GM21447 (cell line): Measurements from ENCODE around the gene SLC43A1.
"Not testable (repeated sequence)": the region's sequence is repeated elsewhere in the genome, so short reads cannot be mapped to it uniquely, and the experiment has no call there.

Source experiments
- ATAC-seq: cut with Tn5 transposase; IDR thresholded peaks from one replicate; pipeline ENCODE4 v1.9.1; 2021; ENCODE audit not compliant: unreplicated experiment

The SLC43A1 gene

DNA sequence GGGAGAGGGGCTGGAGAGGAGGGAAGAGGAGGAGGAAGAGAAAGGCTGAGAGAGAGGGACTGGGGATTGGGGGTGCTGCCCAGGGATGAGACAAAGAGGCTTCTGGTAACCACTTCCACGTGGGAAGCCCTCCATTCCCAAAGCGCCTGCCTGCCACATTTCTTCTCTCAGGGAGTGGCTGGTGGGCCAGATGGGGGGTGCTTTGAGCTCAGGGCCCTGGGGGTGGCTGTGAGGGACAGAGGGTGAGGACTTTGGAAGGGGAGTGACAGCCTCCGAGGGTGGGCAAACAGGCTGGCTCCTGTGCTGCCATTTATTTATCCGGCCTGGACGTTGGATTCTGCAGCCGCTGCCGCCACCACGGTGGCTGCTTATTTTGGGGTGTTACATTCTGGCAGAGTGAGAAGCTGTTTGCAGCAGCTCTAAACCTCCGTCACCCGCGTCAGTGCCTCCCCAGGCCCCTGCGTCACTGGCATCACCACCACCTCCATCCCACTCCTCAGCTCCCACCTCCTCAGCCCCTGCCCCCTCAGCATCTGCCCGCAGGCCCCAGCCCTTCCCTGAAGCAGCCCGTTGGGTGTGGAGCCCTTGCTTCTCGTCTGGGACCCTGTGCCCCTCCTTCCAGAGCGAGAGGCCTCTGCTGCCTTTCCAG is 53.5 kb downstream of the SLC43A1 start:
- no peak for ATAC-seq

DNA sequence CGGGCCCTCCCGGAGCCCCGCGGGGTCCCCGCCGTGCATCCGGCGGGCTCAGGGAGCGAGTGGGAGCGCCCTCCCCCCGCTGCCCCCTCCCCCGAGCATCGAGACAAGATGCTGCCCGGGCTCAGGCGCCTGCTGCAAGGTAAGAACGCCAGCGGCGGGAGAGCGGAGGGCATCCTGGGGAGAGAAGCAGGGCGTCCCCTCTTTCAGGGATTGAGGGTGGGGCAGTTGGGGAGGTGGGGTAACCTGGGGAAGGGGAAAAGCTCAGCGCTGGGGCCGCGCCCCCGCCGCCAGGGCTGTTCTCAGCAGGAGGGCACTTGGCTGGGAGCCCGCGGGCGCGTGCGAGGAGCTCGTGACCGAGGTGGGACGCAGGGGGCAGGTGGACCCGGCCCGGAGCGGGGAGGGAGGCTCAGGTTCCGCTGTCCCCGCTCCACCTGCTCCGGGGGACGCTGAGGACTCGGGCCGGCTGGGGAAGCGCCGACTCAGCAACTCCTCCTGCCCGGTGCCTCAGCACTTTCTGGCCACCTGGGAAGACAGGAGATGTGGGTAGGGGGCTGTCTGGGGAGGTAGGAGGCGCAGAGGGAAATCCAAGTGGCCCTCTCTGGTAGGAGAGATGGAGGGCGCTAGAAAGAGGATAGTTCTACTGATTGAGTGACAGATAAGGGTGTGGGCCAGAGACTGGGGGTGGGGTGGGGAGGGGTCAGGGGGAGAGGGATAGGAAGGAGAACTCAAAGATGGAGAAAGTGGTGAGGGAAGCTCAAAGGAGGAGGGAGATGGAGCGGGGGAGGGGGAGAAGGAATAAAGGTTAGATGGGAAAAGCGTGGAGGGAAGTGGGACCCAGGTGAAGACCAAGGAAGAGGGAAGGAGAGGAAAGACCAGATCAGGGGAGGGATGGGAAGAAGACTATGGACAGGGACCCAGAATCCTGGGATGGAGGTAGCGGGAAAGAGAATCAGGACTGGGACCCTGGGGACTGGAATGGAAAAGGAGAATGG is 54.4 kb downstream of the SLC43A1 start:
- ATAC-seq = no peak

DNA sequence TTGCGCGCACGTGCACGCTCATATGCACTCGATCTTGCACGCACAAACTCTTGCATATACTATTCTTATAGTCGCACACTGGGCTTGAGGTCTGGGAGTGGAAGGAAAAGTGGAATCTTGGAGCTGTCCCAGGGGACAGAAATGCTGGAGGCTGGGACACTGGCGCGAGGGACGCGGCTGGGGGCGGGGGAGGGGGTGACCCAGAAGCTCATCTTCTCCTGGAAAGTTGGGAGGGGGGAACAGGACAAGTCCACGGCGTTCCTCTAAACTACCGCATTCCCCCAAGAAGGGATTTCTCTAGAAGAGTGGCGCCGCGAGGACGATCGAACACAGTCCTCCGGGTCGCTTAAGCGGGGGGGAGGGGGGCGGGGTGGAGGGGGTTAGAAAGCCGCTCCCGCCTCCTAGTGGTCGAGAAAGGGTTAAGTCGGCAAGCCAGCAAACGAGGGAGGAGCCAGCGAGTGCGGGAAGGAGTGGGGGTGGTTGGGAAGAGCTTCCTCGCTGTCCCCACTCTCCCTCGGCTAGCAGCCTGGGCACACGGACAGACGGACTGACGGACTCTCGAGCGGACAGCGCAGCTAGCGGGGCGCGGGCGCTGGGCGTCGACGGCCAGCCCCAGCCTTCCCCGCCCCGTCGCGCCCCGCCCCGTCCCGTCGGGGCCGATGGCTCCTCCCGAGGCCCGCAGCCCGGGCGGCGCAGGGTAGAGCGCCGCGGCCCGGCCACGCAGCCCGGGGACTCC is 55.3 kb downstream of the SLC43A1 start, which contains the start of gene RTN4RL2:
TSS of gene RTN4RL2 (plus strand) at position 507 of the 736 bp plus-strand sequence. CDS start 338 bp downstream, outside the sequence.
- peak; percentile 42 for ATAC-seq

DNA sequence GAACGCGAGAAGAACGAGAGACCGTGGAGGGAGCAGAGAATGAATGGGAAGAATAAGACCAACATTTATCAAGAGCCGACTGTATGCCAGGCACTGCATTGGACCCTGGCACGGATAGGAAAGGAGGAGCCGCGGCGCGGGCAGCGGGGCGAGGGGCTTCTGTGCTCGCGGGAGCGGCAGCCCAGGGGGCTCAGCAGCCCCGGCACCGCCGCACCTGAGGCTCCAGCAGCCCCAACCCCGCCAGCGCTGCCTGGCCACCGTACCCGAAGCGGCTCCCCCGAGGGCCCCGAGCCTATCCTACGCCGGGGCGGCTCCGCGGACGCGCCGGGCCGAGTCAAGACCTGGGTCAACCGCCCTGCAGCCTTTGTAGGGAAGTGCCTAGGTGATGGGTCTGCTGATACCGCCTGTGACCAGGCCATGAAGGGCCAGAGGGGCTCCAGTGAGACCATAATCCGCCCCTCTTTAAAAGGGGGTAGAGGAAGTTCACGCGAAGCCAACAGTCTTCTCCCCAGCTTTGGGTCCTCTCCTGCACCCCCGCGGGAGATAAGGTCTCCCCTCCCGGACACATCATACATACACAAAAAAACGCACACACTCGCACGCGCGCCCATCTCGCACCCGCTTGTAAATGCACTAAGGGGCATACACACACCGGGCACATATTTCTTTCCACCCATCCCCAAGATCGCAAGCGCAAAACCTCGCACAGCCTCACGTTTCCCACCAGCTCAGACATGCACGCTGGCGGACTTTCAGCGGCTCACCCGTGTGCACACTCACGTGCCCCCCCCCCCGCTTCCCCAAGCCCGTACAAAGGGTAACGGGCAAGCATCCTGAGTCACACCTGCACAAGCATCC is 56.1 kb downstream of the SLC43A1 start:
- no peak for ATAC-seq

DNA sequence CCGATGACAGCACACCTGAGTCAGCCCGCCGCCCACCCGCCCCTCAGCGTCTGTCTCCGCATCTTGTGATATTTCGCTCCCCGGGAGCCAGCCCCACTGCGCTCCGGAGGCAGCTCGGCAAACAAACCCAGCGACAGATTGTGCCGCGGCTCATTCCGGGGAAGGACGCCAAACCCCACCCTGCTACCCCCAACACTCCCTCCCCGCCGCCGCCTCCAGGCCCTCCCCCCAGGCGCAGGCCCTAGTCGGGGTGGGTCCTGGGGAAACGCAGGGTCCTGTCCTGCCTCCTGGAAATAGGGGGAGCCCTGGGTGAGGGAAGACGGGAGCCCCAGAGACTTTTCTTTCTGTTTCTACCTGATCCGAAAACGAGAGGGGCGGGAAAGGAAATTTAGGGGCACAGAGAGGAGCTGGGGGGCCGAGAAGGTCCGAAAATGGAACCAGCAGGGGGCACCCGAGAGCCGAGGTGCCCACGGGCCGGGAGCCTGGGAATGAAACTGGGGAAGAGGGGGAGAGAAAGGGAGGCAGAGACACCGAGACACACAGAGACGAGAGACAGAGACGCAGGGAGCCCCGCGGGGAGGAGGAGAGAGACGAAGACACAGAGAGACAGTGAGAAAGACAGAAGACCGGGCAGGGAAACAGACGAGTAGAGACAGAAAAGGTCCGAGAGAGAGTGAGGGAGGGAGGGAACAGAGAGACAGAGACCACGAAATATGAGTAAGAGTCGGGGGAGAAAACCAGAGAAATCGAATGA is 56.9 kb downstream of the SLC43A1 start:
- ATAC-seq = no peak

DNA sequence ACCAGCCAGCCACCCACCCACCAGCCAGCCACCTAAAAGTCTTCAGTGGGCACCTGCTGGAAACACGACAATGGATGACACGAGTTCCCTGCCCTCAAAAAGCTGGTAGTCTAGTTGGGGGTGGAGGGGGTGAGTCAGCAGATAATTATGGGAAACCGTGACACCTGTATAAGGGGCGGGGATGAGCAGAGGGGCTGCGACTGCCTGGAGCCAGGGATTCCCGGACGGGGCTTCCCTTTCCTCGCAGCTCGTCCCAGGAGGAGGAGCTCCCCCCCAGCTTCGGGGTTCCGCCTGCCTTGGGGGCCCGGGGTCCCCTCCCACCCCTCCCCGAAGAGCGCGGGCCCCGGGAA is 57.5 kb downstream of the SLC43A1 start:
- no peak for ATAC-seq

DNA sequence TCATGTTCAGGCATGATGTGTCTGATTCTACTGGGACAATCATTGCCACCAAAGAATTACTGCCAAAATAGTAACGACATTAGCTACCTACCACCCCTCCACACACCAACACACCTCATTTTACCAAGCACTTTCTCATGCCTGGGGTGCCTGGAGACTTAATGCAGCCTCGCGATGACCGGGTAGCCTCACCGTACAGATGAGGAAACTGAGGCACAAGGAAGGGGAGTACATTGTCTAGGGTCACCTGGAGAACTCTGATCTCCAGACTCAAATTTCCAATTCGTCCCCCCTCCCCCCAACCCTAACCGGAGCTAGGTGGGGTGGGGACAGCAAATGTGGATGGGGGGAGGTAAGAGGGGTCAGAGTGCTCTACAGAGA is 57.9 kb downstream of the SLC43A1 start:
- no peak for ATAC-seq

DNA sequence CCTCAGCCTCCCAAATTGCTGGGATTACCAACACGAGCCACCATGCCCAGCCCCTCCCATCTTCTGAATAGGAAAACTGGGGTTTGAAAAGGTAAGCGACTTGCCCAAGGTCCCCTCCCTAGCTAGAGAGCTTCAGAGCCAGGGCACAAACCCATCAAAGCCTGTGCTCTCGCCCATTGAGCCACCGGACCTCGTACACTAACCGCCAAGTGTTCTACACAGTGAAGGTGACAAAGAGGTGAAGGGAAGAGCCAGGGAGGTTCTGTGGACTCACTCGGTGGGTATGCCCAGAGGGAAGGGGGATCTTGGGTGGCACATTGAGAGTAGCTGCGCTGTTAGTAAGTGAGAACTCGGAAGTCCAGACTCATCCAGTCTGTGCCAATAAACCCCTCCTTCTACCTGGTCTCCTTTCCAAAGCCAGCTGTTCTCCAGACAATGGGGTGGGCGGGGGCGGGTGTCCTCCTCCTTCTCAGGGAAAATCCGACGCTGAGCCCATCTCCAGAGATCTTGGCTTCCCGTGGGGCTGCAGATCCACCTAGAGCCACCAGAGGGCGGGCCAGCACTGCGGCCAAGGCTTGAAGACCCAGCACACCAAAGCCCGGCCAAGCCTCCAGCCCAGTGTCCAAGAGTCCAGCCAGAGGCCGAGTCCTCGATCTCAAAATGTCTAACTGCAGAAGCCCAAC is 58.4 kb downstream of the SLC43A1 start:
- ATAC-seq = no peak

DNA sequence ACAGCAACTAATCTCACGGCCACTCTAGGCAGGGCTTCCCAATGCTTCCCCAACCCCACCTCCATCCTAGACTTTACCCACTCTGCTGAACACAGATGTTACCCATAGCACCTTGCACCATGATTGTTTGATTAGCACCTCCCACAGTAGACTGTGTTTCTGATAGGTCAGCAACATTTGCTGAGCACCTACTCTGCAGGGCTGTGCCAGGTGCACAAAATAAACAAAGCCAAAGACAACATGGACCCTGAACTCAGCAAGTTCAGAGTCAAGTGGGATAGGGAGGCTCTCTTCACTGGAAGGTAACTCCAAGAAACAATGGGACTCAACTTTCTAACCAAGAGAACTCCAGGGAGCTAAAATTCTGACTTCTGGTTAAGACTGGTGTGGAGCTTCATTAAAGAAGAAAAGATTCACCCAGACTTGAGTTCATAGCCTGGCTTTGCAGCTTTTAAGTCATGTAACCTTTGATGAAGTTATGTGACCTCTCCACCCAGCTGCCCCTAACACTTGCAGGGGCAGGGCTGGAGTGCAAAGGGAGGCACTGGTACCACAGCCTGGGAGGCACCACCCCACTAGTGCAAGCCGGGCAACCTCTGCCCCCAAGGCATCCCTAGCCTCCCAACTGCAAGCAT is 61.8 kb downstream of the SLC43A1 start:
- no peak for ATAC-seq

DNA sequence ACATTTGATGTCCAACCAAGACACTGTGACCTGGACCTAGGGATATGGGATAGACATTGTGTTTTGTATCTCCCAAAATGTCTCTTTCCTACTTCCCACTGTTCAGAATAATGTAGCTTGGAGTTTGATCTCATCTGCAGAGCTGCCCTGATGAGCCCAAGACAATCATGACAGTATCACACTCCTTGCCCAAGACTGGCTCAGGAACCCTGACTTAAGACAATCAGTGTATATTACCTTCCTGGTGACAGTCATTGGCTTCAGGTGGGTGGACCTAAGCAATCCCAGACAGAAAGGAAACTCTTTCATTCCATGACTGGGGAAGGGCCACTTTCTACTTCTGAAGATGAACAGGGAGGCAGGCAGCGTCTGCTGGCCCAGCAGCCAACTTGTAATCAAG is 69.4 kb downstream of the SLC43A1 start:
- ATAC-seq = no peak

DNA sequence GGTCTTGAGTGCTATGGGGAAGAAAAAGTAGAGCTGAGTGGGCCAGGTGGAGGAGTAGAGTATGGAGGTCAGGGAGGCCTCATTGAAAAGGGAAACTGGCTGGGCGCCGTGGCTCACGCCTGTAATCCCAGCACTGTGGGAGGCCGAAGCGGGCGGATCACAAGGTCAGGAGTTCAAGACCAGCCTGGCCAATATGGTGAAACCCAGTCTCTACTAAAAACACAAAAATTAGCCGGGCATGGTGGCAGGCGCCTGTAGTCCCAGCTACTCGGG is 70.4 kb downstream of the SLC43A1 start:
- ATAC-seq = not testable (repeated sequence)

DNA sequence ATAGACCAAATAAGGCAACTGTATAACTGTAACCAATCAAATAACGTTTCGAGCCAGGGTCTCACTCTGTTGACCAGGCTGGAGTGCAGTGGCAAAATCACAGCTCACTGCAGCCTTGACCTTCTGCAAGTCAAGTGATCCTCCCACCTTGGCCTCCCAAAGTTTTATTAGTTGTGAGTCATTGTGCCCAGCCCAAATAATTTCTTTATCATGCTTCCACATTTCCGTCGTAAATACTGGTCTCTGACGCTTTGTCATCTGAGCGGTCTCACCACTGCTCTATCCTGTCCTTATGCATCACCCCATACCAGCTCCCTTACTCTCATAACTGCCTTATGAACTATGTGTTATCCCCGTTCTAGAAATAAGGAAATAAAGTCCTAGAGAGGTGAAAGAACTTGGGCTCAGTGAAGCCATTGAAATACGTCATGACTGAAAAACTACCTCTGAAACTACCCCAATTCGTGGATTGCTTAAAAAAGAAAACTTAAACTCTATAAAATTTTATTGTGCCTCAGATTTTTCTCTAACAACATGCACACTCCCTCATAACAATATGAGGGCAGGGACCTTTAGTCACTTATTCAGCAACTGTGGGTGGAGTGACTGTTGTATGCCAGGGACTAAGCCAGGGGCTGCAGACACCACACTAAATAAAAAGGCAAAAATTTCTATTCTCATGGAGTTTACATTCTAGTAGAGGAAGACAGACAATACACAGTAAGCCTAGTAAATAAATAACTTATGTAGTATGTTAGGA is 71.0 kb downstream of the SLC43A1 start:
- ATAC-seq = no peak

DNA sequence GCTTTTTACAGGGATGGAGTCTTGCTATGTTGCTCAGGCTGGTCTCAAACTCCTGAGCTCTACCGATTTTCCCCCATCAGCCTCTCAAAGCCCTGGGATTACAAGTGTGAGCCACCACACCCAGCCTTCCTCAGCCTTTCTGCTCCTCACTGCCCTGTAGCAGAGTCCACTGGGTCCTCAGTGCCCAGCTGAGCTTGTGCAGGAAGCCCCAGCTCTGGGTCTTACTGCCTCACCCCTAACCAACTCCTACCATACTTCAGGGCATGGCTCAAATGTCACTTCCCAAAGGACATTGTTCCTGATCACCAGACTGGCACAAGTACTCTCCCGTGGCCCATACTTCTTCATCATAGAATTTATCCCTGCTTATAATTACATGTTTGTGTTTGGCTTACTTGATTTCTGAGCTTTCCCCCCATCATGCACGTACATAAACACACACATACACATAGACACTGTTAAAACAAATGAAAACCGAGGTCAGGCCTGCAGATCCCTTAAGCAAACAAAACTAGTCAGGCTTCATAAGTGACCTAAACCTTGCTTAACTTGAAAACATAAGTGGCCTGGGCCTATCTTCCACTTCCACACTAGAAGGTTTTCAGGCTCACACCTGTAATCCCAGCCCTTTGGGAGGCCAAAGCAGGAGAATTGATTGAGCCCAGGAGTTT is 74.6 kb downstream of the SLC43A1 start:
- ATAC-seq = no peak

DNA sequence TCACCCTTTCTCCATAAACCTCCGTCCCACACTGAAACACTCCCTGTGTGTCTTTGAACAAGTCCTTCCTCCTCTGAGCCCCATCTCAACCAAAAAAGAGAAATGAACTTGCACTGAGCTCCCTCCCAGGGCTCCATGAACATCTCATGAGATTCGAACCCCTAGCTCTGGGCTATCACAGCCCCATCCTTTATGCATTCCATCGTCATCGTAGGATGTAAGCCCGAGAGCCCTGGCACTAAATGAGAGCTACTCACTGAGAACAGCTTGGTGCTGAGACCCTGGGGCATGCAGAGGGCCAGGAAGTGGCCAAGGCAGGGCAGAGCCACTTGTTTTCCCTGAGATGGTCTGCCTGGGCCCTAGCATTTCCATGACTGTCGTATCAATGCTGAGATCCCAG is 75.7 kb downstream of the SLC43A1 start:
- no peak for ATAC-seq

DNA sequence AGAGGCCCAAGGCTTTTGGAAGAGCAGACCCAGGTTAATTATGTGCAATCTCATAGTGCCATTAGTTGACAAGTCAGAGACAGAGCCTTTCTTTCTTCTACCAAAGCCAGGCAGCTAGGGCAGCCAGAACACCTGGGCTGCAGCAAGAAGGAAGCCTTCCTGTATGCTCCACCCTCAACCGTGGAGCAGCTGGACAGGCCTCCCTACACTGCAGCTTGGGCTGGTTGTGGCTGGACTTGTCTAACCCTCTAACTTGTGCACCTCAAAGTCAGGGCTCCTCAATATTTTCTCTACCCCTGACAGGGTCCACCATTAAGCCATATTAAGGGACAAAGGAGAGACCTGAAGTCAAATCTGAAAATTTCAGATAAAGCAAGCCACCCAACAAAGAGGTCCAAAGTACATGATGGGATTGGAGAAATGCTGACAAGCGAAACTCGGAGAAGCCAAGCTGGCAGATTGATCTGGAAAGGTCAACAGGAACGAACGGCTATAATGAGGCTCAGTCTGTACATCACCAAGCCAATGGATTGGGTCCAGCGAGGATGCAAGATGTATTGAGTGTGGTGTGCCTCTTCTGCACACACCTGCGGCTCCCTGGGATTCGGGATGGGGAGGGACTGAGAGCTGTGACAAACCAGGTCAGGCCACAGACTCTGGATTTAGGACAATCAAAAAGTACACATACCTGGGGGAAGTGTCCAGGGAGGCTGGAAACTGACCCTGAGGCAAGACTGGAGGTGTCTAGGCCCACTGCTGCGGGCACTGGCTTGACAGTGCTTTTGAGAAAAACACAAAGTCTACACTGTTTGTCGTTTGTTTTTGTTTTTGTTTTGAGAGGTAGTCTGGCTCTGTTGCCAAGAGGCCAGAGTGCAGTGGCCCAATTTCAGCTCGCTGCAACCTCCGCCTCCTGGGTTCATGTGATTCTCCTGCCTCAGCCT is 76.9 kb downstream of the SLC43A1 start:
- ATAC-seq = no peak

DNA sequence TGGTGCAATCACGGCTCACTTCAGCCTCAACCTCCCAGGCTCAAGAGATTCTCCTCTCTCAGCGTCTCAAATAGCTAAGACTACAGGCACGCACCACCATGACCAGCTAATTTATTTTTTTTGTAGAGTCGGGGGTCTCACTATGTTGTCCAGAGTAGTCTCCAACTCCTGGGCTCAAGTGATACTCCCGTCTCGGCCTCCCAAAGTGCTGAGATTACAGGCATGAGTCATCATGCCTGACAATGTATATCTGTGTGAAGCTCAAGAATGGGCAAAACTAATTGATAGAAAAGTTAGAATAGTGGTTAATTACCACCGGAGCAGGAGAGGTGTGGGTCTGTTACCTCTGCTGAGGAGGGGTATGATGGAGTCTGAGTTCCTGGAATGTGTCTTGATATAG is 79.5 kb downstream of the SLC43A1 start:
- no peak for ATAC-seq
